ENCODE results near the gene TNFRSF25. TPM values are rescaled to one million over a fixed set of nuclear protein-coding genes. Genes with fewer than 3 reads are reported as not detected.

The TNFRSF25 gene
- total and polyA plus RNA-seq, 2 experiments from 2014 or later = 7.1 to 14.0 TPM

DNA sequence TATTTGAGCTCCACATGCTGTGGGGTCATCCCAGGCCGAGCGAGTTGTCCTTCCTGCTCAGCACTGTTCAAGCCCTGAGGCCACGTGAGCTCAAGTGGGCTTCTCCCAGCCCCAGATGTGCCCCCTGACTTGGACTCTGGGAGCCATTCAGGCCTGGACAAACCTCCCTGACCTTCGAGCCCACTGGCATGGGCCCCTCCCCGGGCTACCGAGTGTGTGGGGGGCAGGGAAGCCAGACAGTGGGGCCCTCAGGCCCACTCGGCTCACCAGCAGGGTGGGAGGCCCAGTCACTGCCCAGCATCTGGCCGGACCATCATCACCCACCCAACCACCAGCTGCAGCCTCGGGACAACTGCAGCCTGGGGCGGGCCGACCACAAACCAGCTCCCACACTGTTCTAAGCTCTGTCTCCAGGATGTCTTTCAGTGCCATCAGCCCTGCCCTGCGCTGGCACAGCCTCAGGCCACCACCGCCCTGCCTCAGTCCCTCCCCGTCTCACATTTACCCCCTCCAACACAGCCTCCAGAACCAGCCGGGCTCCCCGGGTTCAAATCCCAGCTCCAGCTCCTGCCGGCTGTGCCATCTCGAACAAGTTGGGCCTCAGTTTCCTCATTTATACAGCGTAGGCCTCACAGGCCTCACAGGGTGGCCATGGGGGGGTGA is 46.4 kb upstream of the TNFRSF25 start:
- H3K36me3 ChIP-seq (replicated peaks; ENCODE audit: insufficient read depth, low read depth) = no peaks in the 10 kb centered on the region
- no peak overlapping the region for H3K4me2 ChIP-seq
- no peak overlapping the region for H3K27ac ChIP-seq
- H3K4me3 ChIP-seq = no peak overlapping the region
- H4K20me1 ChIP-seq (ENCODE audit: insufficient read depth, poor library complexity, severe bottlenecking) = no peaks in the 10 kb centered on the region
- no peaks in the 10 kb centered on the region for H3K9me2 ChIP-seq (replicated peaks; ENCODE audit: insufficient read depth)
- WGBS (ENCODE audit: low lambda C conversion rate, missing lambda C conversion rate) = 79% methylated on average over 19 of the region's 19 CpGs
- H2AFZ ChIP-seq = no peak overlapping the region
- TF ChIP-seq EZH2 (IDR thresholded peaks at IDR 0.05; ENCODE audit: borderline replicate concordance) = no peak
- TF ChIP-seq, protein P1, sequence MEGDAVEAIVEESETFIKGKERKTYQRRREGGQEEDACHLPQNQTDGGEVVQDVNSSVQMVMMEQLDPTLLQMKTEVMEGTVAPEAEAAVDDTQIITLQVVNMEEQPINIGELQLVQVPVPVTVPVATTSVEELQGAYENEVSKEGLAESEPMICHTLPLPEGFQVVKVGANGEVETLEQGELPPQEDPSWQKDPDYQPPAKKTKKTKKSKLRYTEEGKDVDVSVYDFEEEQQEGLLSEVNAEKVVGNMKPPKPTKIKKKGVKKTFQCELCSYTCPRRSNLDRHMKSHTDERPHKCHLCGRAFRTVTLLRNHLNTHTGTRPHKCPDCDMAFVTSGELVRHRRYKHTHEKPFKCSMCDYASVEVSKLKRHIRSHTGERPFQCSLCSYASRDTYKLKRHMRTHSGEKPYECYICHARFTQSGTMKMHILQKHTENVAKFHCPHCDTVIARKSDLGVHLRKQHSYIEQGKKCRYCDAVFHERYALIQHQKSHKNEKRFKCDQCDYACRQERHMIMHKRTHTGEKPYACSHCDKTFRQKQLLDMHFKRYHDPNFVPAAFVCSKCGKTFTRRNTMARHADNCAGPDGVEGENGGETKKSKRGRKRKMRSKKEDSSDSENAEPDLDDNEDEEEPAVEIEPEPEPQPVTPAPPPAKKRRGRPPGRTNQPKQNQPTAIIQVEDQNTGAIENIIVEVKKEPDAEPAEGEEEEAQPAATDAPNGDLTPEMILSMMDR (IDR thresholded peaks at IDR 0.05; ENCODE audit: poor library complexity) = no peak
- no peak for TF ChIP-seq EZH2phosphoT487 (IDR thresholded peaks at IDR 0.05; ENCODE audit: low read depth, severe bottlenecking, unreplicated experiment)
- no peaks in the 10 kb centered on the region for H3K79me2 ChIP-seq
- DNase-seq (ENCODE audit: low spot score) = no peak
- no peaks in the 10 kb centered on the region for H3K4me1 ChIP-seq (ENCODE audit: insufficient read depth)
- no peaks in the 10 kb centered on the region for H3K9me3 ChIP-seq (ENCODE audit: low read depth)
- no peaks in the 10 kb centered on the region for H3K27me3 ChIP-seq

DNA sequence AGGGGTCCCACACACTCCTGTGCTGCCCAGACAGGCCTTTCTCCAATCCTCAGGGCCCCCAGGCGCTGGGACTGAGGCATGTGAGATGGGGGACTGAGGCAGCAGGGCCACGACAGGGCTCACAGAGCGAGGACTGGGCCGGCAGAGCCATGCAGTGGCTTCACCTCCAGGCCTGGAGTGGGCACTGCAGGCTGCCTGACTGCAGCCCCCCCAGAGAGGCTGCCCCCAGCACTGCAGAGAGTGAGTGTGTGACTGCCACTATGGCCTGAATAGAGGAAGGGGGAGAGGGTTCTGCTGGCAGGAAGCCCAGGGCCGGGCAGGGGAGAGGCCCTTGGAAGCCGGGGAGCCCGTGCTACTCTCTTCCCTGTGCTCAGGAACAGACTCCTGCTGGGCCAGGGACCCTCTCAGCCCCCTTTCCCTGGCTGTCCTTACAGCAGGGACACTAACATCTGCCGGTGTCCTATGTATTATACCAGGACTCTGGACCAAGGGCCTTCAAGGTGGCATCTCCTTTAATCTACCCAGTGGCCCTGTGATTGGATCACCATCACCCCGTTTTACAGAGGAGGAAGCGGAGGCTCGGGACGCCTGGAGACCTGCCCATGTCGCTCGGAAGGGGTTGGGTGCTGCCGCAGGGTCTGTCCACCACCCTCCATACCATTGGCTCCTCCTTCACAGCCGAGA is 45.7 kb upstream of the TNFRSF25 start:
- Histone ChIP-seq H3K9me2 (replicated peaks; ENCODE audit: insufficient read depth) (no peaks in the 10 kb centered on the region), H3K79me2 (no peaks in the 10 kb centered on the region), H3K4me2 (no peak overlapping the region), H3K27ac (no peak overlapping the region), H3K4me3 (no peak overlapping the region), H4K20me1 (ENCODE audit: insufficient read depth, poor library complexity, severe bottlenecking) (no peaks in the 10 kb centered on the region), H3K4me1 (ENCODE audit: insufficient read depth) (no peaks in the 10 kb centered on the region), H2AFZ (no peak overlapping the region), H3K27me3 (no peaks in the 10 kb centered on the region), H3K36me3 (replicated peaks; ENCODE audit: insufficient read depth, low read depth) (no peaks in the 10 kb centered on the region), H3K9me3 (ENCODE audit: low read depth) (no peaks in the 10 kb centered on the region)
- no peak for DNase-seq (ENCODE audit: low spot score)
- WGBS (ENCODE audit: low lambda C conversion rate, missing lambda C conversion rate) = 79% methylated on average over 16 of the region's 16 CpGs
- TF ChIP-seq EZH2 (IDR thresholded peaks at IDR 0.05; ENCODE audit: borderline replicate concordance) (no peak), EZH2phosphoT487 (IDR thresholded peaks at IDR 0.05; ENCODE audit: low read depth, severe bottlenecking, unreplicated experiment) (no peak)
- TF ChIP-seq, protein P1 (IDR thresholded peaks at IDR 0.05; ENCODE audit: poor library complexity) = no peak

DNA sequence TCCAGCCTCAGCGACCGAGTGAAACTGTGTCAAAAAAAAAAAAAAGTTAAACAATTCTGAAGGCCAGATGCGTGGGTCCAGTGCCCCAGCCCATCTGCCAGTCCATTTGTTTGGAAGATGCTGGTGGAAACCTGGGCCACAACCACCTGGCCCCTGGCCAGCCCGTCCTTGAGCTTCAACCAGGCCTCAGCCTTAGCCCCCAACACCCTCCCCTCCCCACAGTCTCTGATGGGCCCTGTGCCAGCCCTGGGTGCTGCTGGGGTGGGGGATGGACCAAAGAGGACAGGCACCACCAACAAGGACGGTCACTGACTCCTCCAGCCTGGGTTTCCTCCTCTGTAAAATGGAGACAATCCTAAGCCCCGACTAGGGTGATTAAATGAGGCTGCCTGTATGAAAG is 45.1 kb upstream of the TNFRSF25 start:
- no peaks in the 10 kb centered on the region for H3K79me2 ChIP-seq
- no peaks in the 10 kb centered on the region for H3K36me3 ChIP-seq (replicated peaks; ENCODE audit: insufficient read depth, low read depth)
- no peak for TF ChIP-seq EZH2 (IDR thresholded peaks at IDR 0.05; ENCODE audit: borderline replicate concordance)
- TF ChIP-seq EZH2phosphoT487 (IDR thresholded peaks at IDR 0.05; ENCODE audit: low read depth, severe bottlenecking, unreplicated experiment) = no peak
- TF ChIP-seq, protein P1 (IDR thresholded peaks at IDR 0.05; ENCODE audit: poor library complexity) = no peak
- H3K9me2 ChIP-seq (replicated peaks; ENCODE audit: insufficient read depth) = no peaks in the 10 kb centered on the region
- H3K4me3 ChIP-seq = no peak overlapping the region
- H3K9me3 ChIP-seq (ENCODE audit: low read depth) = no peaks in the 10 kb centered on the region
- H4K20me1 ChIP-seq (ENCODE audit: insufficient read depth, poor library complexity, severe bottlenecking) = no peaks in the 10 kb centered on the region
- H3K27ac ChIP-seq = no peak overlapping the region
- no peaks in the 10 kb centered on the region for H3K27me3 ChIP-seq
- DNase-seq (ENCODE audit: low spot score) = no peak
- 87% methylated on average over 6 of the region's 6 CpGs for WGBS (ENCODE audit: low lambda C conversion rate, missing lambda C conversion rate)
- no peaks in the 10 kb centered on the region for H3K4me1 ChIP-seq (ENCODE audit: insufficient read depth)
- H3K4me2 ChIP-seq = no peak overlapping the region
- H2AFZ ChIP-seq = no peak overlapping the region
